Stimulated activated CD4-positive, alpha-beta T cell treated with anti-CD3 and anti-CD28 coated beads, TNF-alpha, amount 100 ng/mL, for 24 hours (primary cell): ENCODE measurements around the gene C2CD2.

Source experiments
- DNase-seq, 3 experiments: peaks; one replicate each; pipeline ENCODE4 v3.0.0-alpha.2; 2020; ENCODE audit warnings: low read depth in 3 of 3

C2CD2 gene

DNA sequence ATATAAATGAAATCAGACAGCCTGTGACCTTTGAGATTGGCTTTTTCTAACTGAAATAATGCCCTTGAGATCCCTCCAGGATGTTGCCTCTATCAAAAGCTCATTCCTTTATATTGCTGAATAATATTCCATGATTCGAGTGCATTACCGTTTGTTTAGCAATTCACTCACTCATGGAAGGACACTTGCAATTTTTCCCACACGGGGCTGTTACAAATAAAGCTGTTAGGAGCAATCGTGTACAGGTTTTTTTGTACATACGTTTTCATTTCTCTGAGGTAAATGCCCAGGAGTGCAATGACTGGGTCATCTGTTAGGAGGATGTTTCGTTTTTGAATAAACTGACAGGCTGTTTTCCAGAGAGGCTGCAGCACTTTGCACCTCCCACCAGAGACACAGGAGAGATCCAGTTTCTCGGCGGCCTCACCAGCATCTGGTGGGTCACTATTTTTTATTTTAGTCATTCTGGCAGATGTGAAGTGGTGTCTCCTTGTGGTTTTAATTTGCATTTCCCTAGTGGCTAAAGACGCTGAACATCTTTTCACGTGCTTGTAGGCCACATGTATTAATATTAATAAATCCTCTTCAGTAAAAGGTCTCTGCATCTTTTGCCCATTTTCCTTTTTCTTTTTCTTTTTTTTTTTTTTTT lies 85.6 kb downstream of the C2CD2 start:
- DNase-seq: no peak

DNA sequence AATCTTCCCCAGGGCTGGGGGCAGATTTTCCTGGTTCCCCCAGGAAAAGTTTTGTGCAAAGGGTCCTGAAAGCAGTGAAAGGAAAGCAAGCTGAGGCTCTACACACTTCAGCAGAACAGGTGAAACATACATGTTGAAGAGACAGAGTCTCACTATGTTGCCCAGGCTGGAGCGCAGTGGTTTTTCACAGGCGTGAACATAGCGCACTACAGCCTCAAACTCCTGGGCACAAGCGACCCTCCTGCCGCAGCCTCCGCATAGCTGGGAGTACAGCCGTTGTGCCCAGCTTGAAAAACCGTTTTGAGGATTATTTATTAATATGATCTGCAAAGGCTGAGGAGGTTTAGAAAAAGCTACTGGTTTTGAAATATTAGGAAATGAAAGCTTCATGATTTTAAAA lies 86.5 kb downstream of the C2CD2 start:
- DNase-seq: no peak

DNA sequence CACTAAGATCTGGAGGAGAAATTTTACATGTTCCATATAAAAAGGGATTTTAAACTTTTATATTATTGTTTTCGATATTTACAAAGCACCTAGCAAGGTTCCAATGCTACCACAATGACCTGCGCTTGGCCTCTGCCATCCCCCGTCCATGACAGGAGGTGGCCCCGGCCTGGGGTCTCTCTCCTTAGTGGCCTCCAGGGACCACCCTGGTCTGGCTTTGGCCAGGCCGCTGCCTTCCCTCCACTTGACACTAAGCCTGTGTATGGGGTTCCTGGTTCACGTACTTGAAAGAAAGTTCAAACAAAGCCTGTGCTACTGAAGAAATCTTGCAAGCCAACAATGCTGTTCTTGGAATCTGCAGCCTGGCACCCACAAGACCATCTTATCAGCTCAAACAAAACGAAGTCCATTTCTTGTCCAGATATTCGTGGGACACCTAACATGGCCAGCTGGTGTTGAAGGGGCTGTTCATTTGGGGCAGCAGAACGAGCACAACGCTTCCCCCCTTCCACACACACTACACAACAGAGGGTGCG lies 87.5 kb downstream of the C2CD2 start:
- DNase-seq: no peak

DNA sequence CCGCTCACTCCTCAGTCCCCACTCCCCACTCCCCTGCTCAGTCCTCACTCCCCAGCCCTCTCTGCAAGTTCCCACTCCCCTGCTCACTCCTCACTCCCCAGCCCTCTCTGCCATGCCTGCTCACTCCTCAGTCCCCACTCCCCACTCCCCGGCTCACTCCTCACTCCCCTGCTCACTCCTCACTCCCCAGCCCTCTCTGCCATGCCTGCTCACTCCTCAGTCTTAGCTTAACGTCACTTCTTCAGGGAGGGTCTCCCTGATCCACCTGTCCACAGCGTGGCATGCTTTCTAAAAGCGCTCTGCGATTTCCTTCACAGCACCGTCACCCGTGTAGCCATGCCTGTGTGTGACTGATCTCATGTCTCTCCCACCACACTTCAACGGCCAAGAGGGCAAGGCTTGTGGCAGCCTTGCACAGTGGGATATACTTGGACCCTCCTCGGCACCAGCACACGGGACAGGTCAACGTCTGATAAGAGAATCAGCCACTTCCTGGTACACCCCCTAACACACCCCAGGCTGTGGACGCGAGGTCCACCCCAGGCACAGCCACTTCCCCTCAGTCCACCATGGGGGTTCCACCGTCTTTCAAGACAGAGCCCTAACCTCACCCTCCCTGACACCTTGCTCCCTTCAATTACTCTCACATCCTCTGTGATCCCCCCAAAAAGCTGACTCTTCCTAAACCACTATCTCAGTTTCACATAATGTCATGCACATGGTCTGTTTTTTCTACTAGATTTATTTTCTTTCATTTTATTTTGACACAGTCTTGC lies 88.6 kb downstream of the C2CD2 start:
- no peak for DNase-seq

DNA sequence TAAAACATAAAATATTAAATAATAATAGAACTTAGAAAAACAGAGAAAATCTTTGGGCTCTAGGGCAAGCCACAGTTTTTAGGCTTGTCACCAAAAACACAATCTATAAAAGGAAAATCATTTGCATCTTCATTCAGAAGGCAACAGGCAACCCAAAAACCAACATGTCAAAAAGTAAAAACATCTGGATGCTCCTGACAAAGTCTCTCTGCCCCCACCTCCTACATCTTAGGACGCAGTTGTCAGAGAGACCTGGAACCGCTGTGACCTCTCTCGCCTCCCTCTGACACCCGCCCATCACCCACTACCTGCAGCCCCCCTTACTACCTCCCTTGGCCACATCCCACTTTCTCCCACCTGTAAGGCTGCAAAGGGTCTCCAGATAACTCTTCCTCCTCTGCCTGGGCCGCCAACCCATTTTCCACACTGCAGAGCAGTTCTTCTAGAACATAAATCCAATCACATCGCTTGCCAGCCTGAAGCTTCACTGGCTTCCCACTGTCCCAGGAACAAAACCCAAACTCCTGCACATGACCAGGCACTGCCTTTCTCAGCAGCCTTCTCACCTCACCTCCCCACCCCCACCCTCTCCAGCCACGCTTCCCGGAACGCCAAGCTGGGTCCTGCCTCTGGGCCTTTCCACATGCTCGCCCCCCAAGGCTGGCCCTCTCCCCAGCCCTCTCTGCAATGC lies 89.4 kb downstream of the C2CD2 start:
- no peak for DNase-seq

DNA sequence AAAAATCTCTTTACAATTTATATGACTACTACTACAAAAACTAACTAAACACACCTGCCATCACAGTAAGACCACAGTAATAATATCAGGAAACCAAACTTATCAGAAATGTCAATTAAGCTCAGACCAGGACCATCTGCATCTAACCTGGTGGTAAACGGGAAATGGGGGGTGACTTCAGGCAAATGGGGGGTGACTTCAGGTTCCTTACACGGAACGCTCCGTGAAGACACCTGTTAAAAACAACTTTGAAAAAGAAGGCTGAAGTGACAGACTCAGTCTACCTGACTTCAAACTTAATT lies 90.4 kb downstream of the C2CD2 start:
- DNase-seq: no peak

DNA sequence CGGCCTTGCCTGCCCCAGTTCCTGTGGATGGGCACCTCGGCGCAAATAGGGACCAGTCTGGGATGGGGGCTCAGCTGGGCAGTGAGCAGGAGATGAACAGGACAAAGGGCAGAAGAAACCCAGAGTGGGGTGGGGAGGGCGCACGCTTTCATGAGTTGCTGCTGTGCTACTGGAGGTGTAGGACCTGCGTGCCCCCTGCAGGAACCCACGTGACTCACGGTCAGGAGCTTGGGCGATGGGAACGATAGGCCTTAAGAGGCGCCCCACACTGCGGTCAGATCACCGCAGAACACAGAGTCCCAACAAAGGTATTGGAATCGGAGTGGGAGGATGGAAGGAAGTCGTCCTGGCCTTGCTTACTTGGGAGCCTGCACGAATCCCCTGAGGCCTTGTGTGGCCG lies 91.8 kb downstream of the C2CD2 start:
- DNase-seq: no peak

DNA sequence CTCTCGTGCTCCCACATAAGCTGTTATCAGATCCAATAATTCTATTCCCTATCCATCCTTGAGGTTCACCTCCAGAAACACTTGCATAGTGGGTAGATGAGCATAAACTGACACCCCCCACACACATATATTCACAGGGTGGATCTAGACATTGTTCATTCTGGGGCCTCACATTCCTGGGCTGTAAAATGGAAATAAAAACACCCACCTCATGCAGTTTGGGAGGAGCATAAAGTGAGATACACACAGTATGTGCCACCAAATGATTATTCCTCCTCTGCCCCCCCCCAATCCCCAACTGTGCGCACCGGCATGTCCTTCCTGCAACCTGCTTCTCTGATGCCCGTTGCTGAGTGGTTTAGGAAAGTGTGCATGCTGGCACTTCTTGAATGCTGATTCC lies 92.6 kb downstream of the C2CD2 start:
- no peak for DNase-seq

DNA sequence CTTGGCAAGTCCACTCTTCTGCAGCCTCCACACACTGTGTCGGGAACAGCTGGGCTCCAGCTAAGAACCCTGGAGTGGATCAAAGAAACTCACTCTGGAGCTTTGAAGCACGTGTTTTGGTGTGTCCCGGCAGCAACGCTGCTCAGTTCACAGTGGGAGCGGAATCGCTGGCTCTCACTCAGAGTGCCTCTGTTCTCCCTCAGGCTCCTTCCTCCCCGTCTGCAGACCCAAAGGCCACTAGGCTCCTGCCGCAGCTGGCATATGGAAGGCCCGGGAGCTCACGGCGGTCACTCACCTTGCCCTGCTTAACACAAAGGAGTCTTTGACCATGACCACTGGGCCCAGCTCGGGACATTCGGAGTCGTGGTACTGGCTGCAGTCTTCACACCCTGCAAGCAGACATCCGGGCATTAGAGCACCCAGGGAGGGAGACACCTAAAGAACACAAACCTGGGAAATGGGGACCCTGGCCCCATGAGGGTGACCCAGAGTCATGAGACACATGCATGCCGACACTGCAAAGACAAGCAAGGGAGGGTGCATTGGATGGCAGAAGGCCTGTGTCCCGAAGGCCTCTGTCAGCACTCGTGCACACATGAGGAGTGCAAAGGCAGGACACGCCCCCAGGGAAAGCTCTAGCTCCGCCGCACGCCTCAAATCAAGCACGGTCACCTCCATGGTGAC lies 94.4 kb downstream of the C2CD2 start:
- no peak for DNase-seq

DNA sequence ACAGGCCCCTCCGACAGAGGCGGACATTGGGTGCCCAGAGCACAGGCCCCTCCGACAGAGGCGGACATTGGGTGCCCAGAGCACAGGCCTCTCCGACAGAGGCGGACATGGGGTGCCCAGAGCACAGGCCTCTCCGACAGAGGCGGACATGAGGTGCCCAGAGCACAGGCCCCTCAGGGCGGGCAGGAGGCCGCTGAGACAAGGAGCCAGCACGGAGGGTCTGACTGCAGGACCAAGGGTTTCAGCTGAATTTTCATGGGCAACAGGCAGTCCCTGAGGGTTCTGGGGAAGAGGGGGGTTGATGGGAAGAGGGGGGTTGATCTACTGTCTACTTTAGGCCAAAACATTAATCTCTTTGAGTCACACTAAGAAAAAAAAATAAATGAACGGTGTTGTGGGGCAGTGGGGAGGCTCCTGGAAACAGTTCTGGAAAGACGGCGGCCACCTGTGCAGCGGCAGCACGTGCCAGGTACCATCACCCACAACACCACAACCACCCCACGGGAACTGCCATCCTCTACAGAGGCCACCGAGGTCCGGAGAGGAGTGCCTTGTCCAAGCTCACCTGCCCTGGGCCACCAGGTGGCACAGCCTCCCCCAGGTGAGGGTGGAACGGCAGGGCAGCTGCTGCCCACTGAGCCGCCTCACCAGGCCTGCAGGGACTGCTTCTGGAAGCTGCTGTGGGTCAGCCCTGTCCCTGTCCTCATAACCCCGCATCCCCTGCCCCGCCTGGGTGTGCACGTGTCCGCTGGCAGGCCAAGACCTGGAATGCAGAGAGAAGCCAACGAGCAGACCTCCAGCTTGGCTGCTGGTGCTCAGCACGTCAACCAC lies 95.1 kb downstream of the C2CD2 start:
- DNase-seq: no peak

DNA sequence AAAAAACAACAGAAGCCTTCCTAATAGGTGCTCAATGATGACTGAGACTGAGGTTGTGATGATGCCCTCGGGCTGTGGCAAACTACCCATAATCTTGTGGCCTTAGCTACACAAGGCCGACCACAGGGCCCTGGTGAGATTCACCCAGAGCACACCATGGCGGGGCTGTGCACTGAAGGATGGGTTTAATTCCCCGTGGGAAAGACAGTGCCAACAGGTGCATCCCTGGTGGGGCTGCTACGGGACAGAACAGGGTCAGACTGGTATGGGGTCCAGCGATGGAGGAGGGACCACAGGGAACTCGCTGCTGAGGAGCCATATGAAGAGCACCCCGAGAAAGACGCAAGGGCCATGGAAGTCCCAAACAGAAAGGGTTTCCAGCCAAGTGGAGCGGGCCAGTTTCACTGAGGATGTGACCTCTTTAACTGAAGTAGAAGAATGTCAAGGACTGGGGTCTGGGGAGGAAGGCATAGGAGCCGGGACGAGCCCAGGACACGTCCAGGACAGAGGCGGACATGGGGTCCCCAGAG lies 96.0 kb downstream of the C2CD2 start:
- DNase-seq: no peak

DNA sequence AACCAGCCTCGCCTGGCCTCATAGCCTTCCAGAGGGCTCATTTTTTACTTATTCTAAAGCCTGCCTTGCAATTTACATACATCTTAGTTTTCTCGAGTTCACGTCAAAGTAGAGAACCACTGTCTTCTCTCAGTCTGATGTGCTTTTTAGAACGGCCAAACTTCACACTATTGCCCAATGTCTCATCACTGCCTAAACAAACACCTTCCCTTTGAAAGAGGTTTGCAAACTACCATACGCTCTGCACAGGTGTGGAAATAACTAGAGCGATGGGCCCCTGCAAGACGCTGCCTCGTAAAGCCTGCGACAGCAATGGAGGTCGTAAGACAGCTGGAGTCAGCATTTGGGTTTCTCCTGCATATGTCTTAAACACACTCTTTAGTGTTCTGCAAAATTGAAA lies 97.2 kb downstream of the C2CD2 start:
- DNase-seq: no peak

DNA sequence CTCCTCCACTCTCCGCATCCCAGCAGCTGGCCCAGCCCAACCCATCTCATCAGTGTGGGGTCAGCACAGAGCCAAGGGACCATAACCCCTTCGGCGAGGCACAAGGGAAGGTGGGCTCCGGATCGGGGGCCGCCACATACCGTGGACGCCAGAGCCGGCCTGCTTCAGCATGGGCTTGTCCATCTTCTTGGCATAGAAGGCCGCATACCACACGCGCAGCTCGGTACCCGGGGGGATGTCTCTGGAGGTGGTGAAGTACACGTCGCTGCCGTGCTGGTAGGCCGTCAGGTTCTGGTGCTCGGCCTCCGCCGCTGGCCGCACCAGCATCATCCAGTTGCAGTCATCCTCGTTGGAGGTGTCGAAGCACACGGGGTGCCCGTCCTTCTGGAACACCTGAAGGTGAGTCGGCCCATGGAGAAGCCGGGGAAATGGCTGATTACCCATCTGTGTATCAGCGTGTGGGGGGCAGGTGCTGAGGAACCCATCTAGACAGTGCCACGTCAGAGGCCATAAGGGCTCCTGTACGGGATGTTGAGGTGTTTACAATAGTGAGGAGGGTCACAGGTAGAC lies 99.3 kb downstream of the C2CD2 start:
- DNase-seq: no peak

DNA sequence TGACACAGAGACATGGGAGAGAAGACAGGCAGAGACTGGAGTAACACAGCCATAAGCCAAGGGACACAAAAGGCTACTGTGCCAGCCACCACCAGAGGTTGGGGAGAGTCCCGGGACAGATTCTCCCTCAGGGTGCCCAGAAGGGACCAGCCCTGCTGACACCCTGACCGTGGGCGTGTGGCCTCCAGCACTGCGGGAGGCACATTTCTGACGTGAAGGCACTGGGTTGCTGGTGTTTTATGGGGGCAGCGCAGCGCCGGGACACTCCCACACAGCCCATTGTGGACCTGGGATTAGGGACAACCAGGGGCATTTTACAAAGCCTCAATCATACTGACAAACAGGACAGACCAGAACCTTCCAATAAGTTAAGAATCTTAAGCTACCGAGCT lies 100.9 kb downstream of the C2CD2 start:
- no peak for DNase-seq

DNA sequence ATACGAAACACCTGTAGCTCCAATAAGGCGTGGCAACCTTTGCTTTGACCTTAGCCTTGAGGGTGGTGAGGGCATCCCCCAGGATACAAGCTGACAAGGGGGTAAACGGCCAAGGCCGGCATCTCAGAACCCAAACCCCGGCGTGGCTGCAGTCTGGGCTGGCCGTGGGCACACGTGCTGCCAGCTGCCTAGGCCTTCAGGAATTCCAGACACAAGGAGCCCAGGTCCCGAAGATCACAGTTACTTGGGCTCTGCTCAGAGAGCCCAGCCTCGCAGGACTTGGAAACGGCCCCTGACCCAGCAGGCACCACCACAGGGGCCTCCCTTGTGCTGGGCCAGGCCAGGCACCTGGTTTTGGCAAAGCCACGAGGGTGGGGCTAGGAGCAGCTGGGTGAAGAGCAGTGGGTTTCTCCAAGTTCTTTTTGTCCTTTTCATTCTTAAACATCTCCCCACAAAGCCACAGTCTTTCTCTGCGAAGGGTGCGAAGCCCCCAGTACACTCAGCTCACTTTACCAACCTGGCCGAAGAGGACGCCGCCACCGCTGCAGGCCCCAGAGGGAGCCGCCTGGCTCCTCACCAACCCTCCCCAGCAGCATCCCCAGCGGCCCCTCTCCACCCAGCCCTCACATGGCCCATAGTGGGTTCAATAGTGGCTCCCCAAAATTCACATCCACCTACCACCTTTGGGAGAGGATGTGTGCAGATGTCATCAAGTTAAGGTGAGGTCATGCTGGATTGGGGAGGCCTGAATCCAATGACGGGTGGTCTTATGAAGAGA lies 101.5 kb downstream of the C2CD2 start:
- DNase-seq: no peak

DNA sequence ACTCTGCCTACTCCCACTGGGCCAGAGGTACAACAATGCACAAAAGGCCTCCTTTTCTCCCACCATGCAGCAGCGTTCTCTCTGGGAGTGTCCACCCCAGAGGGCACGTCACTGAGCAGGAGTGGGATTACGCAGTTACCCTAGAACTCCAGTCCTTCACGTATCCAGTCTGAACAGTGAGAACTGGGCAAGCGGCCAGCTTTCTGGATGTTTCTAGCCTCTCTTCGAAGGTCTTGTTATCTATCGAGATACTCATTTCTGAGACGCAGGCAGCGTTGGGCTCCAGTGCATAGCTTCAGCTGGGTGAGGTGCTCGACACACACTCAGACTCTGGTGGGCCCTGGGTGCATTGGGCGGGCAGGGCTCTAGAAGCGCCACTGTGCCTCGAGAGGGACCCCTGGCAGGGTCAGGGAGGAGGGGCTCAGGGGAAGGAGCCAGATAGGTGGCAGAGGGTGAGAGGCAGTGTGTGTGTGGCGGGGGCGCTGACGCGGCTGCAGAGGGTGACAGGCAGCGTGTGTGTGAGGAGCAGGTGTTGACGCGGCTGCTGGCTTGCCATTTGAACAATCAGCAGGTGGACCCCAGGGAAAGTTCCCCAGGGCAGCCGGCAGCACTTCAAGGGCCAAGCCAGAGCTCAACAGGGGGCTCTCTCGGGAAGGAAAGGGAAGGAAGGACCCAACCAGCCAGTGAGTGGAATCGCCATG lies 102.6 kb downstream of the C2CD2 start:
- DNase-seq: no peak

DNA sequence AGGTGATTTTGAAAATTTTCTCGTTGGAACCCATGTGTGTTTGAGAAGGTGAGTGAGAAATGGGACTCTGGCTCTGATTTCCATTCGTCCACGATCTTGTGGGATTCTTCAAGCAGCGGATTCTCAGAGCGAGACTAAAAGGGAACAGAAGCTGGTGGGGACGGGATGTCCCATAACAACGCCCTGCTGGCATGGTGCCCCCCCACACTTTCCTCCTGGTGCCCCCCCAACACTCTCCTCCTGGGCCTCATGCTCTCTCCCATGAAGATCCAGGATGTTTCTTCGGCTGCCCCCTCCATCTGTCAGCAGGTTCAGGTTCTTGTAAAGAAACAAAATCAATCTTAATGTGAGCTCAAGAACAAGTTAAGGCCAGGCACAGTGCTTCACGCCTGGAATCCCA lies 103.7 kb downstream of the C2CD2 start:
- DNase-seq: no peak

DNA sequence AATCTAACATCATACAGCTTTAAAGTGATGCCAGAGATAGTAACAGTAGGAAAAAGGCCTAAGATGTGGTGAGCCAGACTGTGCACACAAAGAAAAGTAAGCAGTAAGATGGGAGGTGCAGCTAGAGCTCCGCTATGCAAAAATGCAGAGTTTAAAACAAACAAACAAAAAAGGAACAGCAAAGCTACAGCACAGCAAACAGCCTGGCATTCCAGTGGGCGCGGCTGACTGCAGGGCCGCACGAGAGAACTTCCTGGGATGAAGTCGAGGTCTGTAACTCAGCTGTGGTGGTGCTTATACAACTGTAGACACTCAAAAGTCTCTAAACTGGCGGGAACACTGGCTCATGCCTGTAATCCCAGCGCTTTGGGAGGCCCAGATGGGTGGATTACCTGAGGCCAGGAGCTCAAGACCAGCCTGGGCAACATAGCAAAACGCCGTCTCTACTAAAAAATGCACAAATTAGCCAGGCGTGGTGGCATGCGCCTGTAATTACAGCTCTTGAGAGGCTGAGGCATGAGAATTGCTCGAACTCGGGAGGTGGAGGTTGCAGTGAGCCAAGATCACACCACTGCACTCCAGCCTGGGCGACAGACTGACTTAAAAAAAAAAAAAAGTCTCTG lies 104.7 kb downstream of the C2CD2 start:
- DNase-seq: no peak

DNA sequence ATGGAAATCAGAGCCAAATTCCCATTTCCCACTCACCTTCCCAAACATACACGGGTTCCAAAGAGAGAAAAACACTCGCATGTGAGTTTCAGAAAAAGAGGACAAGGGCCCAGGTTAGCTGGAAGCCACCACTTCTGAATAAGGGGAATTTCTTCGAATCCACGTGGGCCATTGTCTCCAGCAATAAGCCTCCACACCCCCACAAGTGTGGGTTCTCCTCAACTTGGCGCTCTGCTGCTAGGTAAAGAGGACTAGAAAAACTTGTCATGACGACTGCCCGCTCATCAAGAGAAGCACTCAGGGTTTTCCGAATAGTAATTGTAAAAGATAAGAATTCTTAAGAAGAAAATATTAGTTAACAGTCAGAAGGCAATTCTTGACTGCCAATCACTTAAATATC lies 105.3 kb downstream of the C2CD2 start:
- no peak for DNase-seq
